Measurements from ENCODE around the gene DDX17. TPM values are rescaled to one million over a fixed set of nuclear protein-coding genes. Genes with fewer than 3 reads are reported as not detected.

Gene DDX17
- total and polyA plus RNA-seq, 2 of the 4 experiments (the other 2 are of a cell fraction), result 240 to 371 TPM

DNA sequence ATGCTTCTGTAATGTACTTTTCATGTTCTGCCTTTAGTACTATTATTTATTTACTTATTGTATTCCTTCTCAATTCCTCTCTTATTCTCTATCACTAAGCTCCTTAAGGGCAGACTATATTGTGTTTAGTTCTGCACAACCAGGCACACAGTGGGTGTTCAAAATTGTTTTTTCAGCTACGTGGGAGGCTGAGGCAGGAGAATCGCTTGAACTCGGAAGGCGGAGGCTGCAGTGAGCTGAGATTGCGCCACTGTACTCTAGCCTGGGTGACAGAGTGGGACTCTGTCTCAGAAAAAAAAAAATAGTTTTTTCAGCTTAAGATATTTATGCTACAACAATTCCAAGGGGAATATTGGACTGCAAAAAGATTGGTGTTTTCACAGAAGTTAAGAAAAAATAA, 17.4 kb upstream of the DDX17 start:
- no peak overlapping the region for H3K9ac ChIP-seq (ENCODE audit: low read depth, low read length)
- H3K56ac ChIP-seq (ENCODE audit: extremely low read depth, insufficient read depth, low read length), result no peak overlapping the region
- H3K9me1 ChIP-seq (ENCODE audit: insufficient read depth, low read length), result no peaks in the 10 kb centered on the region
- no peak overlapping the region for H2AK5ac ChIP-seq (ENCODE audit: low read depth, low read length)
- no peaks in the 10 kb centered on the region for H3K79me1 ChIP-seq (ENCODE audit: low read depth in 1 of 2, low read length in 2 of 2)
- H2BK15ac ChIP-seq (ENCODE audit: low read depth, low read length), result no peak overlapping the region
- DNase-seq (no peak), ATAC-seq (ENCODE audit: low read depth) (no peak)
- H2BK120ac ChIP-seq (ENCODE audit: low read depth, low read length), result no peak overlapping the region
- no peak overlapping the region for H3K4ac ChIP-seq (ENCODE audit: low read depth, low read length)
- no peaks in the 10 kb centered on the region for H4K20me1 ChIP-seq (ENCODE audit: insufficient read depth, low read length)
- no peak overlapping the region for H3K4me2 ChIP-seq (ENCODE audit: low read depth, low read length)
- intact Hi-C loops (cut with micrococcal nuclease), result no loop called here
- no peak overlapping the region for H4K5ac ChIP-seq (ENCODE audit: low read depth, low read length)
- no peak overlapping the region for H4K8ac ChIP-seq (ENCODE audit: low read depth in 2 of 2, low read length in 2 of 2)
- in situ Hi-C loops (cut with MboI; ENCODE audit: low sequenced_read_pairs), result no loop called here
- TF ChIP-seq, protein P1, sequence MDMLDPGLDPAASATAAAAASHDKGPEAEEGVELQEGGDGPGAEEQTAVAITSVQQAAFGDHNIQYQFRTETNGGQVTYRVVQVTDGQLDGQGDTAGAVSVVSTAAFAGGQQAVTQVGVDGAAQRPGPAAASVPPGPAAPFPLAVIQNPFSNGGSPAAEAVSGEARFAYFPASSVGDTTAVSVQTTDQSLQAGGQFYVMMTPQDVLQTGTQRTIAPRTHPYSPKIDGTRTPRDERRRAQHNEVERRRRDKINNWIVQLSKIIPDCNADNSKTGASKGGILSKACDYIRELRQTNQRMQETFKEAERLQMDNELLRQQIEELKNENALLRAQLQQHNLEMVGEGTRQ (IDR thresholded peaks at IDR 0.05; ENCODE audit: low read depth, low read length), result no peak
- TF ChIP-seq, protein P2, sequence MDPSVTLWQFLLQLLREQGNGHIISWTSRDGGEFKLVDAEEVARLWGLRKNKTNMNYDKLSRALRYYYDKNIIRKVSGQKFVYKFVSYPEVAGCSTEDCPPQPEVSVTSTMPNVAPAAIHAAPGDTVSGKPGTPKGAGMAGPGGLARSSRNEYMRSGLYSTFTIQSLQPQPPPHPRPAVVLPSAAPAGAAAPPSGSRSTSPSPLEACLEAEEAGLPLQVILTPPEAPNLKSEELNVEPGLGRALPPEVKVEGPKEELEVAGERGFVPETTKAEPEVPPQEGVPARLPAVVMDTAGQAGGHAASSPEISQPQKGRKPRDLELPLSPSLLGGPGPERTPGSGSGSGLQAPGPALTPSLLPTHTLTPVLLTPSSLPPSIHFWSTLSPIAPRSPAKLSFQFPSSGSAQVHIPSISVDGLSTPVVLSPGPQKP (IDR thresholded peaks at IDR 0.05; ENCODE audit: borderline replicate concordance, low read depth, low read length), result no peak
- TF ChIP-seq, protein P3, sequence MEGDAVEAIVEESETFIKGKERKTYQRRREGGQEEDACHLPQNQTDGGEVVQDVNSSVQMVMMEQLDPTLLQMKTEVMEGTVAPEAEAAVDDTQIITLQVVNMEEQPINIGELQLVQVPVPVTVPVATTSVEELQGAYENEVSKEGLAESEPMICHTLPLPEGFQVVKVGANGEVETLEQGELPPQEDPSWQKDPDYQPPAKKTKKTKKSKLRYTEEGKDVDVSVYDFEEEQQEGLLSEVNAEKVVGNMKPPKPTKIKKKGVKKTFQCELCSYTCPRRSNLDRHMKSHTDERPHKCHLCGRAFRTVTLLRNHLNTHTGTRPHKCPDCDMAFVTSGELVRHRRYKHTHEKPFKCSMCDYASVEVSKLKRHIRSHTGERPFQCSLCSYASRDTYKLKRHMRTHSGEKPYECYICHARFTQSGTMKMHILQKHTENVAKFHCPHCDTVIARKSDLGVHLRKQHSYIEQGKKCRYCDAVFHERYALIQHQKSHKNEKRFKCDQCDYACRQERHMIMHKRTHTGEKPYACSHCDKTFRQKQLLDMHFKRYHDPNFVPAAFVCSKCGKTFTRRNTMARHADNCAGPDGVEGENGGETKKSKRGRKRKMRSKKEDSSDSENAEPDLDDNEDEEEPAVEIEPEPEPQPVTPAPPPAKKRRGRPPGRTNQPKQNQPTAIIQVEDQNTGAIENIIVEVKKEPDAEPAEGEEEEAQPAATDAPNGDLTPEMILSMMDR (conservative IDR thresholded peaks at IDR 0.05; ENCODE audit: low read depth, low read length), result no peak
- no peak for TF ChIP-seq RFX5 (IDR thresholded peaks at IDR 0.05; ENCODE audit: low read depth, low read length)
- H3K18ac ChIP-seq (ENCODE audit: low read depth, low read length), result no peak overlapping the region
- H3K14ac ChIP-seq (replicated peaks; ENCODE audit: low read depth, low read length), result no peak overlapping the region
- no peak overlapping the region for H2BK5ac ChIP-seq (ENCODE audit: low read depth, low read length, poor library complexity, severe bottlenecking)
- POLR2A ChIA-PET (ENCODE audit: unreplicated experiment), result no interaction called here
- H2AK9ac ChIP-seq (replicated peaks; ENCODE audit: low read depth, low read length, poor library complexity), result no peak overlapping the region
- no peaks in the 10 kb centered on the region for H3K36me3 ChIP-seq (ENCODE audit: control insufficient read depth, insufficient read depth, low read length)
- H3K23ac ChIP-seq (ENCODE audit: low read depth, low read length), result no peak overlapping the region
- dilution Hi-C loops (cut with HindIII; ENCODE audit: low sequenced_read_pairs, unreplicated experiment), result no loop called here
- WGBS, 2 experiments (ENCODE audit: extremely low coverage in 2 of 2, insufficient read length in 1 of 2), result no CpG with 5 or more reads among the region's 5 CpGs
- H2AFZ ChIP-seq (replicated peaks; ENCODE audit: low read length, poor library complexity), result no peak overlapping the region
- no TSS peak for BruUV-seq (replicated peaks)
- H3K4me1 ChIP-seq (ENCODE audit: control insufficient read depth, insufficient read depth, low read length), result no peaks in the 10 kb centered on the region
- no peaks in the 10 kb centered on the region for H3K9me3 ChIP-seq (ENCODE audit: control insufficient read depth, insufficient read depth, low read length)
- no peak overlapping the region for H2BK20ac ChIP-seq (ENCODE audit: low read depth, low read length)
- H4K91ac ChIP-seq (ENCODE audit: insufficient read depth, low read depth, low read length), result no peak overlapping the region
- CTCF ChIA-PET, result no interaction called here
- peaks cover 10% of the 10 kb centered on the region for H3K27me3 ChIP-seq (ENCODE audit: control insufficient read depth, insufficient read depth, low read length)
- no peak overlapping the region for H3K27ac ChIP-seq (ENCODE audit: insufficient read depth, low read length)
- H3K4me3 ChIP-seq (ENCODE audit: insufficient read depth, low read depth, low read length), result no peak overlapping the region
